Glutamatergic neuron (in vitro differentiated cells): ENCODE results near the gene PEX5L. TPM values are rescaled to one million over a fixed set of nuclear protein-coding genes. Genes with fewer than 3 reads are reported as not detected.

Experiments
- DNase-seq: peaks from one replicate; pipeline ENCODE4 v3.0.0; 2022
- H3K27ac Mint-ChIP-seq: one replicate; pipeline ENCODE4 v1.8.0; 2020; ENCODE audit warnings: mild to moderate bottlenecking, mixed read lengths, inconsistent platforms; ENCODE audit not compliant: unreplicated experiment
- H3K27me3 Mint-ChIP-seq: one replicate; pipeline ENCODE4 v1.8.0; 2020; ENCODE audit warnings: mild to moderate bottlenecking, moderate library complexity, mixed read lengths, inconsistent platforms; ENCODE audit not compliant: unreplicated experiment
- H3K36me3 Mint-ChIP-seq: one replicate; pipeline ENCODE4 v1.8.0; 2020; ENCODE audit warnings: mild to moderate bottlenecking, mixed read lengths, inconsistent platforms; ENCODE audit not compliant: unreplicated experiment
- H3K4me1 Mint-ChIP-seq: one replicate; pipeline ENCODE4 v1.8.0; 2020; ENCODE audit warnings: mild to moderate bottlenecking, low read depth, mixed read lengths, inconsistent platforms; ENCODE audit not compliant: unreplicated experiment
- H3K4me3 Mint-ChIP-seq: one replicate; pipeline ENCODE4 v1.8.0; 2020; ENCODE audit warnings: mild to moderate bottlenecking, mixed read lengths, inconsistent platforms; ENCODE audit not compliant: unreplicated experiment
- H3K9me3 Mint-ChIP-seq: one replicate; pipeline ENCODE4 v1.8.0; 2020; ENCODE audit warnings: mild to moderate bottlenecking, moderate library complexity, mixed read lengths, inconsistent platforms; ENCODE audit not compliant: unreplicated experiment
- CTCF ChIP-seq: fragments of 200-600 bp; sonication (generic); IDR thresholded peaks from one replicate; pipeline ENCODE4 v1.5.0; 2021; ENCODE audit not compliant: partially characterized antibody, unreplicated experiment
- total RNA-seq: library from RNA; stranded (reverse); fragmentation: NEBNext Ultra II Directional; extraction: Animal tissue kit (Norgen Biotek cat#: 25700); gene quantifications from one replicate; pipeline ENCODE4 v1.2.1, GENCODE V29; 2021; ENCODE audit not compliant: unreplicated experiment

The PEX5L gene
- total RNA-seq, 1 donor from 2014 or later, result 41.0 TPM

GRCh38 chr3:180048840-180049239, 12.1 kb upstream of the PEX5L start:
- Mint-ChIP-seq H3K9me3 (no peaks in the 10 kb centered on the region), H3K27ac (no peak overlapping the region), H3K4me1 (no peaks in the 10 kb centered on the region), H3K36me3 (no peaks in the 10 kb centered on the region), H3K4me3 (no peak overlapping the region), H3K27me3 (no peaks in the 10 kb centered on the region)
- DNase-seq, result no peak
- no peak for TF ChIP-seq CTCF

- H3K27ac Mint-ChIP-seq, result no peak overlapping the region
- H3K4me3 Mint-ChIP-seq, result no peak overlapping the region
- no peaks in the 10 kb centered on the region for H3K4me1 Mint-ChIP-seq
- no peak for TF ChIP-seq CTCF
- no peaks in the 10 kb centered on the region for H3K36me3 Mint-ChIP-seq
- H3K27me3 Mint-ChIP-seq, result no peaks in the 10 kb centered on the region
- no peak for DNase-seq
- H3K9me3 Mint-ChIP-seq, result no peaks in the 10 kb centered on the region
Measured at GRCh38 chr3:180048103-180048502, 11.4 kb upstream of the PEX5L start.

- no peak overlapping the region for H3K27ac Mint-ChIP-seq
- H3K36me3 Mint-ChIP-seq, result no peaks in the 10 kb centered on the region
- no peaks in the 10 kb centered on the region for H3K4me1 Mint-ChIP-seq
- TF ChIP-seq CTCF, result no peak
- no peak overlapping the region for H3K4me3 Mint-ChIP-seq
- H3K9me3 Mint-ChIP-seq, result peaks cover 7% of the 10 kb centered on the region
- peaks cover 4% of the 10 kb centered on the region for H3K27me3 Mint-ChIP-seq
- DNase-seq, result no peak
Measured at GRCh38 chr3:180040966-180041365, 4.2 kb upstream of the PEX5L start.

DNA sequence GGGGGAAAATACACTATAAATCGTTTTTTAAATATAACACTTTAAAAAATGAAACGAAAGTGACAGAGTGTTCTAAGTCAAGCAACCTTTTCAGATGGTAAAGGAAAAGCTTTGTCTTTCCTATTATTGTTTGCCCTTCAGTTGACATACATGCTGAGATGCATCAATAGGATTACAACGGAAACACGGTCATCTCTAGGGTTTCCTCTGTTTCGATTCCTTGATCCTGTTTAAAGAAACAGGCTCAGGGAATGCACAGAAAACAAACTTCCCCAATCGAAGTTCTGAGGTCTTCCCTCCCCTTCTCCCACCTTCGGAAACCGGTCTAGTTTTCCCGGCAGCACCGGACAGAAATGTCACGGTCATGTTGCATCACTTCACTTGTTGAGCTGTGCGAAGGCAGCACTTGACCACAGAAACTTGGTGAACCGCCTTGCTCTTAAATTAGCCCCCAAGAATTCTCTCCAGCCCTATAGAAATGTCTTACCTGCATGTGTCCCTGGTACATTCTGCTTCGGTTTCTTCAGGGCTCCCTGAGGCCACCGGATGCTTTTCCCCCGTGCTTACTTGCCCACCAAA, 556 bp downstream of the PEX5L start:
- Mint-ChIP-seq H3K4me3 (peak overlapping the region; percentile 100), H3K9me3 (peaks cover 7% of the 10 kb centered on the region), H3K27me3 (peaks cover 4% of the 10 kb centered on the region), H3K27ac (peak overlapping the region; percentile 93), H3K36me3 (no peaks in the 10 kb centered on the region), H3K4me1 (peaks cover 8% of the 10 kb centered on the region)
- no peak for TF ChIP-seq CTCF
- DNase-seq, result peak; percentile 25

DNA sequence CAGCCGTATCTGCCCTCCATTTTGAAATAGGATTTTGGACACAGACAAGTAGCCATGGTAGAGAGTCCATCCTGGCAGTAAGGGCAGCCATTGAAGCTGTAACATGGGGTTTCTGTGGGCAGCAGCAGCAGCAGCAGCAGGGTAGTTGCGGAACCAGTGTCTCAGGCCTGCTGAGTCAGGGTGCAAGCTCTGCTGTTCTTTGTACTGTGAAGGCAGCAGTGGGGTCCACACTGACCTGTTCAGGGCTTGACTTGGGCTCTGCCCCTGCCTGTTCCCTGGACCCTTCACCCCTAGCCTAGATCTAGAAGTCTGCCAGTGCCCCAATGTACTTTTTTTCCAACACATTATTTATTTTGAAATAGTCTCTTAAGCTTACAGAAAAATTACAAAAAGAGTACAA, 9.7 kb downstream of the PEX5L start:
- Mint-ChIP-seq H3K4me3 (no peak overlapping the region), H3K9me3 (peaks cover 1% of the 10 kb centered on the region), H3K4me1 (peaks cover 3% of the 10 kb centered on the region), H3K27ac (no peak overlapping the region), H3K27me3 (no peaks in the 10 kb centered on the region), H3K36me3 (no peaks in the 10 kb centered on the region)
- no peak for DNase-seq
- TF ChIP-seq CTCF, result no peak
